Activated CD8-positive, alpha-beta memory T cell treated with anti-CD3 and anti-CD28 coated beads, Interleukin-2, amount 50 U/mL, for 4 hours (primary cell): ENCODE results near the gene MAOB.

Experiments used
- DNase-seq: peaks from one replicate; pipeline ENCODE4 v3.0.0-alpha.2; 2020

Gene MAOB

DNA sequence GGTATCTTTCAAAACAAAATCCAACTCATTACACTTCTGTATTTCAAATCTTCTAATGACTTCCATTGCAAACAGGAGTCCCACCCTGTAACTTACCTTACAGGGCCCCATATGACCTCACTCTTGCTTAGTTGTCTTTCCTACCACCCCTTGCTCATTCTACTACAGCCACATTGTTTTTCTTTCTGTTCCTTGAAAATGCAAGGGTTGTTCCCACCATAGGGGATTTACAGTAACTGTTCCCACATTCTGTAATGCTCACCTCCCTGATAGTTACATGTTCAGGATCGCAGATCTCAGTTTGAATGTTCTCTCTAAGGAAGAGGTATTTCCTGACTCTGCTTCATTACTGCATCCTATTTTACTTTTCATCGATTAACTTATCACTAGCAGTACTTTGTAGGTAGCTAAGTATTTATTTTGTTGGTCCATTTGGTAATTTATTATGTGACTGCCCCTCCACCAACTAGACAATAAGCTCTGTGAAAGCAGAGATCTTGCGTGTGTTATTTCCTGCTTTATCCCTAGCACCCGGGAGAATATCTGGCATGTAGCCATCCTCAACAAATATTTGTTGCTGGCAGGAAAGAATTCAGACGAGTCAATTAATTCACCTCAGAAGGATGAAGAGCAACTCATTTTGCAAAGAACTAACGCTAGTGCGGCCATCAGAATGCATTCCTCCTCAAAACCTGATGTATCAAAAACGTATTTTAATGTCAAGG, 21.4 kb downstream of the MAOB start:
- no peak for DNase-seq

DNA sequence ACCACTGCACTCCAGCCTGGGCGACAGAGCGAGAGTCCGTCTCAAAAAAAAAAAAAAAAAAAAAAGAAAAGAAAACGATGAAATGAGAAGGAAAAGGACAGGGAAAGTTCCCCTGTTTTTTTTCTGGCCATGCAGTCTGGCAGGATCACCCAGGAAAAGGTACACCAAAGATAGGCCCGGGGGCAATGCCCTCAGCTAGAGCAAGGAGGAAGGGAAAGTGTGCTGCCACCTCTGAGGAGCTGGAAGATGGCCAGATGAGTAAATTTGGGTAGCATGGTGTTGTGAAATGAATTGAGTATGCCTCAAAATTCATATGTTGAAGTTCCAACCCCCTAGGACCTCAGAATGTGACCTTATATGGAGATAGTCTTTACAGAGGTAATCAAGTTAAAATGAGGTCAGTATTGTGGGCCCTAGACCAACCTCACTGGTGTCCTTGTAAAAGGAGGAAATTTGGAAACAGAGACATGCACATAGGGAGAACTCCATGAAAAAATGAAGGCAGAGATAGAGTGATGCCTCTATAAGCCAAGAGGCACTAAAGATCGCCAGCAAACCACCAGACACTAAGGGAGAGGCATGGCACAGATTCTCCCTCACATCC, 28.9 kb downstream of the MAOB start:
- no peak for DNase-seq

DNA sequence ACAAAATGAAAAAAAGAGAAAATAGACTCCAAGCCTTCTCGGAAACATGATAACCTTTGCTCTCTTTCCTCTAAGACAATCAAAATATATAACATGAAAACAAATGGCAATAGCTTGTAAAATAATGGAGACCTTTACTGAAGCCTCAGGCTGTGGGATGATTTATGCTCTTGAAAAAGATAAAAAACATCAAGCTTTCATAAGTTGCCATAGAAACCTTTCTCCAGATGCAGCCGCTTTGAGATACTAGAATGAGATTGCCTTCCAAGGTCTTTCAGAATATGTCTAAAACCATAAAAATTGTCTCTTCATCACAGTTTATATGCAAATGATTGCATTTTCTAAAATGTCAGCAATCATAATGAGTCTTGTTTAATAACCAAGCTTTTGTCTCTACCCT, 31.6 kb downstream of the MAOB start:
- no peak for DNase-seq

DNA sequence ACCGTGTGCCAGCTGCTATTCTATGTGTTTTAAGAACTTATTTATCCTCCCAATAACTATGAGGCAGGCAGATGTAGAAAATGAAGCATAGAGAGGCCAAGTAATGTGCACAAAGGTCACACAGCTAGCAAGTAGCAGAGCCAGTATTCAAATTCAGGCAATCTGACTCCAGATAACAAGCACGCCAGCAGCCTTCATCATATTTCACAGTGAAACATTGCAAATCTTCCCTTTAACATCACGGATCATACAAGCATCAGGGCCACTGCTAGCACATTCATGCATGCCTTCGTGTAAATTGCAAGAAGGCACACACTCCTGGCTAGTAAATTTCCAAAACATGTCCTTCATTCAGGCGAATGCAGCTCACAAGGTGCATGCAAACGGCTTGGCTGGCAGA, 33.1 kb downstream of the MAOB start:
- DNase-seq: no peak

DNA sequence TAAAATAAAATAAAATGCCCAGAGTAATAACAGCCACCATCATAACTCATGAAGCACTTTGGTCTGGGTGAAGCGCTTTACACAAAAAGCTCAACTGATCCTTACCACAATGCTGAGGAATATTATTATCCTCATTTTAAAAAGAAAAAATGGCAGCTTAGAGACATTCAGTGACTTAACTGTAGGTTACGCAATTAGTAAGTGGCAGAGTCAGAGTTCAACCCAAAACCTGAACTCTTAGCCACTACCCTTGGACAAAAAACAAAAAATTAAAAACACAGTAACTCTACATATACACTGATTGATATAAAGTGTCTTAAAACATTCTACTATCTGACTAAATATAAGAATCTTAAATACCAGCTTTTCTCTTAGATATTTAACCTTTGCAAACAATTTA, 34.9 kb downstream of the MAOB start:
- no peak for DNase-seq

DNA sequence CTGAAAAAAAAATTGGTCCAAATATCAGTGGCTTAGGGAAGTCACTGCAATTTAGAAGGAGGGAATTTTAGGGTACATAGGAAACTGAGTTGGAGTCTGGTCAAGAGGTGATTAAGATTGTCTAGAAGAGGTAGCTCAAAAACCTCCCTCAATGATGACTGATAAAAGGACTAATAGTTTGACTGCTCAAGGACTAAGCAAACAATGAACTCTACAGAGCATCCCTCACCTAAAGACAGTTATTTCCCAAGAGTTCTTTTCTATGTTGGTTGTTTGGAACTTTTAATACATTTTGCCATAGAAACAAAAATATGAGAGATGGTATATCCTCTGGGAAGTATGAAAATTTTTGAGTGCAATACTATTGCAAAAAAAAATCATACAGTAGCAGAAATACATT, 35.7 kb downstream of the MAOB start:
- no peak for DNase-seq

DNA sequence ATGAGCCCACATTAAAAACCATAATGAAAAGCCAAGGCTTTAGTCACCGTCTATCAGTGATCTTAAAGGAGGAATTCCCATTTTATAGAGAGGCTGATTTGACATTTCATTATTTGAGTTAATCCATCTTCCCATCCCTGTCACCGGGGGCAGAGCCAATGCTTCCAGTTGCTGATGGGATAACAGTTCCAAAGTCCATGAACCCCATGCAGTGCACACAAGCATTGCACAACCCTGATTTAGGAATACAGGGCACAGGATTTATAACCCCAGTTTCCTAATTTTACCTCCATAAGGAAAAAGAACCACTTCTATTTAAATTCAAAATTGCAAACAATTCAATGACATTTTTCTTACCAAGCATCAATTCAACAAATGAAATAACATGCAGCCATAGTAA, 36.5 kb downstream of the MAOB start:
- DNase-seq: no peak

DNA sequence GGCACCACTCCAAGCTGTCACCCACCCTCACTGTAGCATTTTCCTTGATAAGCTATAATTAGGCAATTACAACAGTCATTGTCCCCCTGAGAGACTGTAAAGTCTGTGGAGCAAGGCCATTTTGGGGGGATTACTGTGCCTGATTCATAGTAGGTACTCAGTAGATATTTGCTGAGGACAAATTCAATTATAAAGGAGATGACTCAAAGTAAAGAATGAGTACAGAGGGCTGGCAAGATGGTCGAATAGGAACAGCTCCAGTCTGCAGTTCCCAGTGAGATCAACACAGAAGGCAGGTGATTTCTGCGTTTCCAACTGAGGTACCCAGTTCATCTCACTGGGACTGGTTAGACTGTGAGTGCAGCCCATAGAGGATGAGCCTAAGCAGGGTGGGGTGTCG, 42.0 kb downstream of the MAOB start:
- no peak for DNase-seq

DNA sequence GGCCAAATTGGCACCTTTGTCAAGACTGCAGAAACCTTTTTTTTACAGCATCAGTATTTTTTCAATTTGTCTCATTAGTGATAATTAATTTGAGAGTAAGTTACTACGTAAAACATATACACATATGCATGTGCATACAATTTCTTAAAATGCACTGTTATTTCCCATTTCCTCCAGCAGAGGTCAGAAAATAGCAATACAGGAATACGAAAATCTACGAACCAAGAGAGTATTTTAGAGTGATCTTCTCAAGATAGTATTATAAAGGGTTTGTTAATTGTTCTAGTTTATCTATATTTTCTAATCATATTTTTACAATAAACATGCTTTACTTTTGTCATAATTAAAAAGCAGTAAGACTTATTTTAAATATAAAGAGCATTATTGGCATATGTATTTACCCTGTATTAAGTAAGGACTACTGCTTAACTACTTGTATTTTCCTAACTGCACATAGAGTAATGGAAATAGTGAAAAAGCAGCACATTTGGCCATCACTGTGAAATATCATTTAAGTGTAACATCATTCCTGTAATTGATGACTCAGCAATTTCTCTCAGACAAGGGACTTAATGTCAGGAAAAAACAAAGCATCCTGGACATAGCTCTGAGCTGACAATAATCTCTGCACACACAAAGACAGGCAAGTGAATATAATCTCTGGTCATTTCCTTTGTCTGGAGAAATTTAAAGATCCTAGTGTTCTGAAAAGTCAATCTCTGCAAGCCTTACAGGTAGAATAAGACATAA, 45.6 kb downstream of the MAOB start:
- no peak for DNase-seq

DNA sequence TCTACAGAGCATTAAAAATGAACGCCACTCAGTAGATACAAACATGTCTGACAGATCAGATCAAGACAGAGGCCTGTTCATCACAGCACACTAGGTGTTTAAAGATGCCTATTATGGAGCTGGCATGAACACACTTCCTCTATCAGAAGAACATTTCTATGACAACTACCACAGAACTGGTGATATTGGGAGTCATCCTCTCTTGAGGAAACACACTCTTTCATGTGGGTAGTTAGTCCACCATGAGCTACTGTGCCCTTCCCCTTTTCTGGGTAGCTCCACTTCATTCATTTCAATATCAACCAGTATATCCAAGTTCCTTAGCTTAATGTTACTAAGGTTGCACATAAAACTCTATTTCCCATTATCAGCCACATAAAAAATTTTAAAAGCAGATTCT, 46.7 kb downstream of the MAOB start:
- no peak for DNase-seq

DNA sequence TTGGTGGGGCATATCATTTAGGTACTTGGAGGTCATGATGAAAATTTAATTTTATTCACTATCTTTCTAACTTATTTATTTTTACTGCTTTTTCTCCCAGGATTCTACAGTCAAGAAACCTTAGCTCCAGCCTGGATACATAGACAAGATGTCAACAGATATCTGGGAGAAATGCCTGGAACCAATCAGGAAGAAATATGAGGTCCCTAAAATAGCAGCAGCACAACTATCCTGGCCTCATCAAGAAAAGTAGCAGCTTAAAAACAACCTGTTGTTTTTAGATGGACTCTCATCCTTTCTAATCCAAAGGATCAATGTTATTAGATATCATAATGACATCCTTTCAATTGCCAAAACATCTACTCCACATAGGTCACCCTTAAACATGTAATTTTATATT, 54.5 kb downstream of the MAOB start:
- no peak for DNase-seq

DNA sequence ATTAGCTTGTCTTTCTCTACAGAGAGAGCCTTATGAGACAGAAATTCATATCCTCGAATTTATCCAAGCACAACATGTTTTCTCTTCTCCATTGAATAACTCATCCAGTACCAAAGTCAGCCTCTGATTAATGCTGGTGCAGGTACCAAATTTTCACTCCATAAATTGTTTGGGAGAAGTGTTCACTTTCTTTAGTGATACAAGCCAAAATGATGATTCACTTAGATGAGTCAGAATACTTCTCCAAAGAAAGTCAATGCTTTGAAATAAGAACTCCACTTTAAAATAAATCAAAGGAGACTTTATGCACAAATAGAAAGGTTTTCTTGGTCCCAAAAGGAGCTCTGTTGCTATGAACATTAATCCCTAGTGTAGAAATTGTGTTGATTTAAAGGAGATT, 60.2 kb downstream of the MAOB start:
- no peak for DNase-seq

DNA sequence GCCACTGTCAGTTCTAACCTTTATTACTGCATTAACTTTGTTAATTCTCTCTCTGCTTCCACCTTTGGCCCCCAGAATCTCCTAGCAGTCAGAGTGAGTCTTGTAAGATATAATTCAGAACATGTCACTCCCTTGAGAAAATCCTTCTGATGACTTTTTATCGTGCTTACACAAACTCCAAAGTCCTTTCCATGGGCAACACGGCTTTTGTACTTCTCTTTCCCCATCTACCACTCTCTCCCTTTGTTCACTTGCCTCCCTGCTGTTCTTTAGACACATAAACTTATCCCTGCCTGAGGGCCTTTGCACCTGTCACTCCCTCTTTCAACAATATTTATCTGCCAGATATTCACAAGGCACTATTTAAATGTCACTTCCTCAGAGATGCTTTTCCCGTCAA, 64.8 kb downstream of the MAOB start:
- DNase-seq: no peak

DNA sequence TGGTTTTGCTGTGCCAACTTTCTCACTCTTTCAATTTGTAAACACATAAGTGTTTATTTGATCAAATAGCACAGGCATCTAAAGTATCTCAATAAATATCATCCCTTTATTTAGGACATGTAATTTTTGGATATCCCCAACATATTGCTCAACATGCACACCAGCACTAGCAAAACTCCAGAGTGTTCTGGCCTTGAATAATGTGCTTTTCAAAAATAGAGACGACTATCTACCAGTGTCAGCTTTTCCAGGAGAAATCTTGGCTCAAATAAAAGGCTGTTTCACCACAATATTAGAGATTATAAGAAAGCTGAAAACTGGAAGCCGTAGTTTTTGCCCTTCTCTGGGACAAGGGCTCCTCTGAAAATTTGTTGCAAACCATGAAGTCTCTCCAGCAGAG, 67.0 kb downstream of the MAOB start:
- no peak for DNase-seq

DNA sequence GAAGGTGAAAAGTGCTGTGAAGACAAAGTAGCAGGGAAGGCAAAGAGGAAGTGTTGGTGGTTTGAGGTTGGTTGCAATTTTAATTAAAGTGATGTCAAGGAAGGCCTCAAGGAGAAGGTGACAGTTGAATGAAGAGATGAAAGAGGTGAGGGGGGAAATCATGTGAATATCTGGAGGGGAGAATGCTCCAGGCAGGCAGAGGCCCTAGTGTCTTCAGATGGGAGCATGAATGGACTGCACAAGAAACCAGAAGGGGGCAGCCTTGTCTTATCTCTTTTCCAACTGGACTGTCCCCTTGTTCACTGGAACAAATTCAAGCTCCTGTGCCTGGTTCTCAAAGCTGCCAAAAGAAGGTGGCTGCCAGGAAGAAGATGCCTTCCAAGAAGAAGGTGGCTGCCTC, 68.4 kb downstream of the MAOB start:
- DNase-seq: no peak

DNA sequence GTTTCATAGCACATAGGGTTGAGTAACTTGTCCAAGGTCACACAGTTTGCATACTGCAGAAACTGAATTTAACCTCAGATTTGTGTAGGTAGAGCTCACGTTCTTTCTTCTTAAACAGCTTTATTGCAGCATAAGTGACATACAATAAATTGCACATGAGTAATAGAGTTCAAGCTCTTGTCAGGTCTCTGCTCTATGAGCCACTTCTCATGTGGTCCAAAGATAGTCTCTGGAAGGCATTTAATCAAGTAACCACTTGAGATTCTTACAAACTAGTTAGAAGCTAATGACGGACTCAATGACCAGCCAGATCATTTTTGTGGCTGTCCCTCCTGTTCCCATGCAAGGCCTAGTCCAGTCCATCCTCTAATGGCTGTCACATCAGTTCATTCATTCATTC, 68.9 kb downstream of the MAOB start:
- no peak for DNase-seq

DNA sequence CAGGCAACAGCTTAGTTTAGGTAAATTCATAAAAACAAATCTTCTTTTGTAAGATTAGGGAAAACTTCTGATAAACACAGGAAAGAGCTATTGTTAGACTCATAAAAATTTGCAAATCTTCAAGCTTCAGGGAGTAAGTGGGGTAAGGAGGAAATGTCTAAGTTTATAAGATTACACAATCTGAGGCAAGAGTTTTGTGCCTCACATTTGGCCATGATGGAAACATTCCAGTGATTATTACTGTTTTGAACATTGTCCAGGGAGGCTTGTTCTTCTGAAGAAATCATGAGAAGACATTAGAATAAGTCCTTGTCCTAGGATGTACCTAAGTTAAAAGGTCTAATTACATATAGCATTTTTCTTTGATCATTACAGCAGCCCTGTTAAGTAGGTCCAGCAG, 72.8 kb downstream of the MAOB start:
- no peak for DNase-seq

DNA sequence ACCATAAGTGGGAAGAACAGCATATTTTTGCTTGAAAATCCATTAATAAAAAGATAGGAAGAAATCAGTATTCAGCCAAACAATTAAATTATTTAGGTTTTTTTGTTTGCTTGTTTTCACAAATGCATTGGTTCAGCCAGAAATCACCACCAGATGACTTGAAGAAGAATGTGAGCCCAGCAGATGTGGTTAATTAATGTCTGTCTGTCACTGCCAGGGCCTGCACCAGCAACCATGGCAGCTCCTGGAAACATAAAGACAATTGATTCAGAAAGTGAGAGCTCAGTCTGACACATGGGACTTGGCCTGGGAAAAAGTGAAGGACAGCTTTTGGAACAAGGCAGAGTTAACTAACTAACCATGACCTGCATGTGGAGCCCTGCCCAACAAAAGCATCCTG, 74.0 kb downstream of the MAOB start:
- no peak for DNase-seq

DNA sequence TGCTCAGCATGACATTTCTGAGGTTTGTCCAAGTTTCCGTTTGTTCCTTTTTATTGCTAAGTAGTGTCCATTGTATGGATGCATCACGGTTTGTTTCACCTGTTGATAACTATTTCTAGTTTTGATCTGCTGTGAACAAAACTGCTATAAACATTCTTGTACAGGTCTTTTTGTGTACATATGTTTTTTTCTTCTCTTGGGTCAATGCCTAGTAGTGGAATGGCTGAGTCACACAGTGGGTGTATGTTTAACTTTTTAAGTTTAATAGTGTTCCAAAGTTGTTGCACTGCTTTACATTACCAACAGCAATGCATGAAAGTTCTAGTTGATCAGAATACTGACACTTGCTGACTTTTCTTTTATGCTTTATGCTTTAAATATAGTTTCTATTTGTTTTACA, 76.7 kb downstream of the MAOB start:
- DNase-seq: no peak

DNA sequence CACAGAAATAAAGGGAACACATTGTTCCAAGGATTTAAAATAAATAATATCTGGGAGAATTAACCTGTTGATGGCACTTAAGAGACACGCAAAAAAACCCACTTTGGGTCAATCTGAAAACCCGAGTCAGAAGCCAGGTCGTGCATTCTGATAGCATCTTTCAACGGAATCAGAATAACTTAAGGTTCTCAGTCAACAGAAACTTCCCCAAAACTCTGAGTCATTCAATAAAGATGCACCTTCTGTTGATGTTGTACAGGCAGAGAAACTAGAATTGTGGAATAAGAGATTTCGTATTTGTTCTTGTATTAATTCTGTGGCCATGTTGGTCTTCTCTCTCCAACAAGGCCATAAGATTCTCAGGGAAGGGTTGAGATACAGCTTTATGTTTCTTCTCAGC, 78.2 kb downstream of the MAOB start:
- DNase-seq: no peak

DNA sequence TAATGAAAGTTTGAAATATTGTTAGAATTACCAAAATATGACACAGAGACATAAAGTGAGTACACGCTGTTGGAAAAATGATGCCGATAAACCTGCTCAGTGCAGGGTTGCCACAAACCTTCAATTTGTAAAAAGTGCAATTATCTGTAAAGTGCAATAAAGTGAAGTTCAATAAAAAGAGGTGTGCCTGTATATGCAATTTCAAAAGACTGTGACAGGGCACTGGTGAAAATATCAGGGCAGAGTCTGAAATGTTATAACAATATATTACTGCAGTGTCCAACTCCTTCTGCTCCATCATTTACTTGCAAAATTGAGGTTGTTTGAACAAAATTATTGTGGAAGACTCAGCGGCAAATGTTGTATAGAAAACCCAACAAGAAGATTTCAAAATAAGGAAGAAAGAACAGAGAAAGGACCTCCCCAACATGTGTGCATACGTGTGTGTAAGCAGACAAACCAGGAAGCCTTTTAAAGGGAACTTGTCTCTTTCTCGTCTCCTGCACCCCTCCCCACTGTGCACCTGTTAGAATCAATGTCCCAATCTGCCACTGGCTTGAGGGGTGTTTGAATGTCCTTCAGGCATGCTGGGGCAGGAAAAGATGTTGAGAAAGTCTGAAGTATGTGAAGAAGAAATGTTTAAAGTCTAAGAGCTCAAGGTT, 96.2 kb downstream of the MAOB start:
- no peak for DNase-seq

DNA sequence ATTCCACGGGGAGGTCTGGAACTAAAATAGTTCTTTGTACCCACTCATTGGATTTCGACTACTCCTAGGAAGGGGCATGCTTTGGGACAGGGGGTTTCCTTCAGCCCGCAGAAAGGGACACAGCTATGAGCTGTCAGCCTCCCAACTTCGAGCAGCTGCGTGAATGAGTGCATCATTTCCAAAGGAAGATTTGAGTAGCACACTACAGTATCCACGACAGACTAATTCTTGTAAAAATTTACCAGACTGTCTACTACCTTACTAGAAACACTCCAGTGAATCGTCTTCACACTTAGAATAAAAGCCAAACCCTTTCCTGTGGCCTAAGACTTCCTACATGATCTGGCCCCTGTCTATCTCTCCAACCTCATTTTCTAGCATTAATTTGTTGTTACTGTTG, 124.2 kb downstream of the MAOB start:
- DNase-seq: no peak

DNA sequence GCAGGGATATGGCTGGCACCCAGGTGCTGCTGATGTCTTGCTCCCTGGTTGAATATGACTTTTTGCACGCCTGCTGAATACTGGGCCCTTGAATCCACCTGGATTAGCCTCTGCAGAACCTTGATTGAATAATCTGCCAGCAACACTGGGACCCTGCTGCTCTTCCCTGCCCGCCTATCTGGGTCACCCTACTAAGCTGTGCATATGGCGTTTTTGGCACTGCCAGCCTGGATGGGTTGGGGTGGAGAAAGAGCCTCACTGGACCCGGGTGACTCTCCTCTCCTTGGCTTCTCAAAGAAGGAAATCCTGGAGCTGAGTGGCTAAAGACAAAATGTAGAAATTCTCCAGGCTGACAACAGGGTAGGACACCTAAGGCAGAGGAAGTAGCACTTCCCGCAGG, 126.2 kb downstream of the MAOB start:
- no peak for DNase-seq

DNA sequence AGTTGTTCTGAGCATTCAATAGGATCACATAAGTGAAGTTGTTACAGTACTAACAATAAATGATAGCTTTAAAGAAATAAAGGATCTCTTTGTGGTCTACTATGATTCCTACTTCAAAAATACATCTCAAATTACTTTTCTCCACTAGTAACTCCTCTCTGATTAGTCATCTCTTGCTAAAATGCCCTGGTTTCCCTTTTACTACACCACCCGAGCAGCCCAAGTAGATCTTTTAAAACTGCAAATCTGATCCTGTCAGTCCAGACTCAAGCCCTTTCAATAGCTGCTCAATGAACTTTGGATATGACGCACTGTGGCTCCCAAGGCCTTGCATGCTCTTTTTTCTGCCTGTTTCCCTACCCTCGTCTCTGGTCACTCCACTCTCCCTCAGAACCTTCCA, 128.6 kb downstream of the MAOB start:
- DNase-seq: no peak
